Tibial nerve (tissue), 4 donors: ENCODE data around the gene TOR4A. TPM values are rescaled to one million over a fixed set of nuclear protein-coding genes. Genes with fewer than 3 reads are reported as not detected.

ENCODE experiments used
- DNase-seq, 2 donors: peaks; one replicate each; pipeline ENCODE4 v3.0.0-alpha.2; 2019; ENCODE audit warnings: low spot score in 2 of 2
- H3K27ac ChIP-seq, 4 donors: fragments of 200-600 bp; sonication (generic) in 3 of 4; one replicate each; pipeline ENCODE4 v1.5.1; 2017 to 2019; ENCODE audit warnings: mild to moderate bottlenecking in 1 of 4
- H3K27me3 ChIP-seq, 2 donors: fragments of 200-600 bp; sonication (generic) in 1 of 2; one replicate each; pipeline versions ENCODE4 v1.5.1 to v1.6.0; 2017 to 2019
- H3K36me3 ChIP-seq, 3 donors: fragments of 200-600 bp; sonication (generic); one replicate each; pipeline ENCODE4 v1.5.1; 2018 to 2019
- H3K4me1 ChIP-seq, 4 donors: fragments of 200-600 bp; sonication (generic) in 3 of 4; one replicate each; pipeline ENCODE4 v1.5.1; 2017 to 2019
- H3K4me3 ChIP-seq, 4 donors: fragments of 200-600 bp; sonication (generic) in 3 of 4; one replicate each; pipeline ENCODE4 v1.5.1; 2017 to 2019; ENCODE audit warnings: mild to moderate bottlenecking in 1 of 4, moderate library complexity in 1 of 4
- H3K9me3 ChIP-seq, 4 donors: fragments of 200-600 bp; sonication (generic) in 3 of 4; one replicate each; pipeline ENCODE4 v1.5.1; 2017 to 2019
- CTCF ChIP-seq, 5 experiments: fragments of 200-600 bp in 3 of 5; fragments of 450-650 bp in 2 of 5; sonication (generic) in 3 of 5; IDR thresholded peaks; one replicate each; pipeline ENCODE4 v1.5.1; 2016 to 2019; ENCODE audit warnings: antibody characterized with exemption in 5 of 5, mild to moderate bottlenecking in 3 of 5, moderate library complexity in 2 of 5
- EP300 ChIP-seq, 2 donors: sonication (generic); formaldehyde crosslinking; IDR thresholded peaks; one replicate each; pipeline ENCODE4 v1.6.1; 2017; ENCODE audit warnings: antibody characterized with exemption in 2 of 2, mild to moderate bottlenecking in 1 of 2
- POLR2A ChIP-seq, 2 donors: fragments of 450-650 bp; IDR thresholded peaks; one replicate each; pipeline ENCODE4 v1.6.1; 2017; ENCODE audit warnings: antibody characterized with exemption in 2 of 2, mild to moderate bottlenecking in 2 of 2, moderate library complexity in 2 of 2
- WGBS, 2 donors: methylation state at CpG; one replicate each; pipeline ENCODE4 v1.1.5; 2018; 5-methylcytosine and 5-hydroxymethylcytosine counted together
- total RNA-seq, 4 donors: library from RNA; depleted of rRNA; stranded (reverse); fragments of >200 nt; gene quantifications; one replicate each; pipeline ENCODE4 v1.1.0, GENCODE V29; 2016

Gene TOR4A
- total RNA-seq, 4 donors from 2014 or later, result 3.3 to 11.4 (median 4.3) TPM

- peaks cover 0 to 74% (median 11%) of the 10 kb centered on the region in 3 donors for H3K36me3 ChIP-seq
- WGBS, 2 donors, result 91 to 95% methylated on average over 22 of the region's 22 CpGs
Observed at GRCh38 chr9:137264067-137264466, 13.5 kb upstream of the TOR4A start.

GRCh38 chr9:137265496-137266161 is 11.9 kb upstream of the TOR4A start:
- peaks cover 0 to 83% (median 11%) of the 10 kb centered on the region in 3 donors for H3K36me3 ChIP-seq
- no peaks in the 10 kb centered on the region for H3K27me3 ChIP-seq
- no peaks in the 10 kb centered on the region for H3K9me3 ChIP-seq
- no peak overlapping the region for H3K4me3 ChIP-seq
- WGBS, 2 donors, result 90 to 94% methylated on average over 23 to 27 of the region's 29 CpGs
- H3K27ac ChIP-seq, result no peak overlapping the region
- H3K4me1 ChIP-seq, result peaks cover 0 to 11% (median 3%) of the 10 kb centered on the region in 4 donors
- no peak for DNase-seq
- TF ChIP-seq EP300 (IDR thresholded peaks at IDR 0.05) (no peak), POLR2A (IDR thresholded peaks at IDR 0.05) (no peak), CTCF (IDR thresholded peaks at IDR 0.05) (no peak)

More at GRCh38 chr9:137264067-137264466, 13.5 kb upstream of the TOR4A start:
- no peaks in the 10 kb centered on the region for H3K27me3 ChIP-seq
- no peak overlapping the region for H3K4me3 ChIP-seq
- no peak for DNase-seq
- H3K9me3 ChIP-seq, result no peaks in the 10 kb centered on the region
- peaks cover 0 to 4% (median 2%) of the 10 kb centered on the region in 4 donors for H3K4me1 ChIP-seq
- TF ChIP-seq POLR2A (IDR thresholded peaks at IDR 0.05) (no peak), CTCF (IDR thresholded peaks at IDR 0.05) (no peak), EP300 (IDR thresholded peaks at IDR 0.05) (no peak)
- H3K27ac ChIP-seq, result no peak overlapping the region

GRCh38 chr9:137266162-137266527 is 11.4 kb upstream of the TOR4A start:
- TF ChIP-seq POLR2A (IDR thresholded peaks at IDR 0.05) (no peak), CTCF (IDR thresholded peaks at IDR 0.05) (no peak), EP300 (IDR thresholded peaks at IDR 0.05) (no peak)
- Histone ChIP-seq H3K27ac (no peak overlapping the region), H3K36me3 (peaks cover 0 to 86% (median 11%) of the 10 kb centered on the region in 3 donors), H3K9me3 (no peaks in the 10 kb centered on the region), H3K27me3 (no peaks in the 10 kb centered on the region), H3K4me3 (no peak overlapping the region), H3K4me1 (peaks cover 0 to 11% (median 3%) of the 10 kb centered on the region in 4 donors)
- no peak for DNase-seq
- 77 to 86% methylated on average over 9 to 10 of the region's 15 CpGs for WGBS, 2 donors

GRCh38 chr9:137266585-137267453 is 10.7 kb upstream of the TOR4A start:
- peaks cover 0 to 93% (median 11%) of the 10 kb centered on the region in 3 donors for H3K36me3 ChIP-seq
- no peaks in the 10 kb centered on the region for H3K27me3 ChIP-seq
- no peak overlapping the region for H3K27ac ChIP-seq
- no peak for DNase-seq
- H3K4me3 ChIP-seq, result no peak overlapping the region
- 87 to 93% methylated on average over 30 to 32 of the region's 34 CpGs for WGBS, 2 donors
- H3K9me3 ChIP-seq, result no peaks in the 10 kb centered on the region
- peaks cover 0 to 11% (median 3%) of the 10 kb centered on the region in 4 donors for H3K4me1 ChIP-seq
- TF ChIP-seq POLR2A (IDR thresholded peaks at IDR 0.05) (no peak), CTCF (IDR thresholded peaks at IDR 0.05) (no peak), EP300 (IDR thresholded peaks at IDR 0.05) (no peak)

GRCh38 chr9:137267933-137268355 is 9.6 kb upstream of the TOR4A start:
- H3K4me3 ChIP-seq, result no peak overlapping the region
- no peak for DNase-seq
- H3K27me3 ChIP-seq, result no peaks in the 10 kb centered on the region
- H3K27ac ChIP-seq, result no peak overlapping the region
- no peaks in the 10 kb centered on the region for H3K9me3 ChIP-seq
- 89 to 92% methylated on average over 6 of the region's 6 CpGs for WGBS, 2 donors
- TF ChIP-seq EP300 (IDR thresholded peaks at IDR 0.05), result no peak
- TF ChIP-seq CTCF (IDR thresholded peaks at IDR 0.05), result no peak
- no peak for TF ChIP-seq POLR2A (IDR thresholded peaks at IDR 0.05)
- H3K36me3 ChIP-seq, result peaks cover 3 to 99% (median 21%) of the 10 kb centered on the region in 3 donors
- H3K4me1 ChIP-seq, result peaks cover 0 to 11% (median 1%) of the 10 kb centered on the region in 4 donors
